ENCODE measurements around the gene SH2D3A. TPM values are rescaled to one million over a fixed set of nuclear protein-coding genes. Genes with fewer than 3 reads are reported as not detected.

SH2D3A gene
- total RNA-seq, 2 donors from 2014 or later, result 34.2 to 44.3 TPM

DNA sequence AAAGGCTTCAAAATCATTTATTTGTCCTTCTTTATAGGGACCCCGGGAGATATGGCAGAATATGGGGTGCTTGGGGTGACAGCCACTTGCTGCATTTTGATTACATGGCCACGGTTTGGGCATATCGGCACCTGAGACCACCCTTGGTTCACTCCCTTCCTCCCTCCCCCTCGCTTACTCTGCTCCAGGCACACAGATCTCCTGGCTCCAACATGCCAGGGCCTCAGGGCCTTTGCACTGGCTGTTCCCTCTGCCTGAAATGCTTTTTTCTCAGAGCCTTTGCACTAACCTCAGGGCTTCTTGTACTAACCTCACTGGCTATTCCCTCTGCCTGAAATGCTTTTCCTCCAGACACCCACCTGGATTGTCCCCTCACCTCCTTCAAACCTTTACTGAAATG, 29.0 kb upstream of the SH2D3A start:
- TF ChIP-seq, protein P1, sequence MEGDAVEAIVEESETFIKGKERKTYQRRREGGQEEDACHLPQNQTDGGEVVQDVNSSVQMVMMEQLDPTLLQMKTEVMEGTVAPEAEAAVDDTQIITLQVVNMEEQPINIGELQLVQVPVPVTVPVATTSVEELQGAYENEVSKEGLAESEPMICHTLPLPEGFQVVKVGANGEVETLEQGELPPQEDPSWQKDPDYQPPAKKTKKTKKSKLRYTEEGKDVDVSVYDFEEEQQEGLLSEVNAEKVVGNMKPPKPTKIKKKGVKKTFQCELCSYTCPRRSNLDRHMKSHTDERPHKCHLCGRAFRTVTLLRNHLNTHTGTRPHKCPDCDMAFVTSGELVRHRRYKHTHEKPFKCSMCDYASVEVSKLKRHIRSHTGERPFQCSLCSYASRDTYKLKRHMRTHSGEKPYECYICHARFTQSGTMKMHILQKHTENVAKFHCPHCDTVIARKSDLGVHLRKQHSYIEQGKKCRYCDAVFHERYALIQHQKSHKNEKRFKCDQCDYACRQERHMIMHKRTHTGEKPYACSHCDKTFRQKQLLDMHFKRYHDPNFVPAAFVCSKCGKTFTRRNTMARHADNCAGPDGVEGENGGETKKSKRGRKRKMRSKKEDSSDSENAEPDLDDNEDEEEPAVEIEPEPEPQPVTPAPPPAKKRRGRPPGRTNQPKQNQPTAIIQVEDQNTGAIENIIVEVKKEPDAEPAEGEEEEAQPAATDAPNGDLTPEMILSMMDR (IDR thresholded peaks at IDR 0.05), result no peak
- H3K4me3 ChIP-seq, result no peak overlapping the region
- H3K9ac ChIP-seq (ENCODE audit: low read depth in 2 of 2, low read length in 2 of 2), result no peak overlapping the region
- no peaks in the 10 kb centered on the region for H3K27me3 ChIP-seq
- no peaks in the 10 kb centered on the region for H3K36me3 ChIP-seq
- DNase-seq, result no peak
- H3K27ac ChIP-seq, result no peak overlapping the region
- intact Hi-C loops (cut with DNase I), result no loop called here
- H3K9me3 ChIP-seq, result no peaks in the 10 kb centered on the region
- no peaks in the 10 kb centered on the region for H3K4me1 ChIP-seq

DNA sequence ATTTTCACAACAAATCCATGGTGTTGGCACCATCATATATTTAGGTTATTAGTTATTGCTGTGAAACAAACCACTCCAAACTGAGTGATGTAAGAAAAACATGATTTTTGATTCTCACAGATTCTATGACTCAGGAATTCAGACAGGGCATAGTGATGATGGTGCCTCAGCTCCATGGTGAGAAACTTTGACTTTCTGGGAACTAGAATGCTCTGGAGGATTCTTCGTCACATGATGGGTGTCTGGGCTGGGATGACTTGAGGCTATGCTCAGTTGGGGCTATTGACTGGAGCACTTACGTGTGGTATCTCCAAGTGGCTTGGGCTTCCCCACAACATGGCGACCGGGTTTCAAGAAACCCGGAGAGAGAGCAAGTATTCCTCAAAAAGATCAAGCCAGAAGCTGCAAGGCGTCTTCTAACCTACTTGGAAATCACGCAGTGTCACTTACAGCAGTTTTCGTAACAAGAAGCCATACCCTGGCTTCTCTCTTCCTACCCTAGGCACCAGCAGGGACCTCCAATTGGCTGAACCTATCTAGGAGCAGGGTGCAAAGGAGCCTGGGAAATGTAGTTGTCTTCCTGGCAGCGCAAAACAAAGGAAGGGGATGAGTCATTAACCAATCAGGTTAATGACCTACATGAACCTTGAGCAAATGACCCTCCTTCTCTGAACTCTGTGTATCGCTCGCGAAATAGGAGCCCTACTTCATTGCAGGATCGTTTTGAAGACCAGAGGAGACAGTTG, 27.6 kb upstream of the SH2D3A start:
- H3K36me3 ChIP-seq, result no peaks in the 10 kb centered on the region
- TF ChIP-seq, protein P1 (IDR thresholded peaks at IDR 0.05), result no peak
- H3K27me3 ChIP-seq, result no peaks in the 10 kb centered on the region
- H3K27ac ChIP-seq, result no peak overlapping the region
- H3K4me1 ChIP-seq, result no peaks in the 10 kb centered on the region
- no peak overlapping the region for H3K4me3 ChIP-seq
- no peaks in the 10 kb centered on the region for H3K9me3 ChIP-seq
- DNase-seq, result no peak
- intact Hi-C loops (cut with DNase I), result no loop called here
- no peak overlapping the region for H3K9ac ChIP-seq (ENCODE audit: low read depth in 2 of 2, low read length in 2 of 2)

DNA sequence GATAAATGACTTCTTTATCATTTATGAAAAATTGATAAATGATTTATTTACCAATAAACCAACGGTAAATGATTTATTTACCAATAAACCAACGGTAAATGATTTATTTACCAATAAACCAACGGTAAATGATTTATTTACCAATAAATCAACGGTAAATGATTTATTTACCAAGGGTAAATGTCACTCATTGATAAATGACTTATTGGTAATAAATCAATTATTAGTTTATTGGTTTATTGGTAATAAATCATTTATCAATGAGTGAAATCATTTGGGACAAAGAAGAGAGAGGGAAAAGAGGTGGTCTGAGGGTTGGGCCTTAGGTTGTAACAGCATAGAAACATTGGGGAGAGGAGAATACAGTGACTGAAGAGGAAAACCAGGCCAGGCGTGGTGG, 26.7 kb upstream of the SH2D3A start:
- TF ChIP-seq, protein P1 (IDR thresholded peaks at IDR 0.05), result no peak
- H3K4me3 ChIP-seq, result no peak overlapping the region
- intact Hi-C loops (cut with DNase I), result no loop called here
- H3K36me3 ChIP-seq, result no peaks in the 10 kb centered on the region
- H3K9ac ChIP-seq (ENCODE audit: low read depth in 2 of 2, low read length in 2 of 2), result no peak overlapping the region
- no peak for DNase-seq
- no peaks in the 10 kb centered on the region for H3K4me1 ChIP-seq
- no peaks in the 10 kb centered on the region for H3K27me3 ChIP-seq
- no peak overlapping the region for H3K27ac ChIP-seq
- H3K9me3 ChIP-seq, result no peaks in the 10 kb centered on the region

DNA sequence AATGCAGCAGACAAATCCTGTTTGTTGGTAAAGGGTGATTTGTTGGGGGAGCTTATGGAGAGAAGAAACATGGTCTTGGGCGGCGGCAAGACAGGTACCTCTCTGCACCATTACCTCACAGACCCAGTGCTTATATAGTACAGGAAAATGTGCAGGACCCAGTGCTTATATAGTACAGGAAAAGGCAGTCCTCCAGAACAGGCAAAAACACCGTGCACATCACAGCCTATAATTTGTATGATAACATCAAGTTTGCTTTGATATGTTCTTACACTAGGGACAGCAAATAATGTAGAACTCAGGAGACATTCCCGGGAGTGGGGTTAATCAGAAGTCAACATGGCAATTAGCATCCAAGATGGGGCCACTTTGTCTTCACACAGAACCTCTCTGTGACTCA, 26.2 kb upstream of the SH2D3A start:
- intact Hi-C loops (cut with DNase I), result no loop called here
- no peaks in the 10 kb centered on the region for H3K9me3 ChIP-seq

DNA sequence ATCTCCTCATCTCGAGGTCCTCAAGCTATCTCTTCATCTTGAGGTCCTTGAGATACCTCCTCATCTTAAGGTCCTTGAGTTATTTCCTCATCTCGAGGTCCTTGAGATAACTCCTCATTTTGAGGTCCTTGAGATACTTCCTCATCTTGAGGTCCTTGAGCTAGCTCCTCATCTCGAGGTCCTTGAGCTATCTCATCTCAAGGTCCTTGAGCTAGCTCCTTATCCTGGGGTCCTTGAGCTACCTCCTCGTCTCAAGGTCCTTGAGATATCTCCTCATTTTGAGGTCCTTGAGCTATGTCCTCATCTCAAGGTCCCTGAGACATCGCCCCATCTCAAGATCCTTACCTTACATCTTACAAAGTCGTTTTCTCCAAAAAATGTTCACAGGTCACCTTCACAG, 24.0 kb upstream of the SH2D3A start:
- no peak for DNase-seq
- intact Hi-C loops (cut with DNase I), result no loop called here
- no peaks in the 10 kb centered on the region for H3K4me1 ChIP-seq
- H3K9me3 ChIP-seq, result no peaks in the 10 kb centered on the region
- TF ChIP-seq, protein P1 (IDR thresholded peaks at IDR 0.05), result no peak
- no peaks in the 10 kb centered on the region for H3K36me3 ChIP-seq
- no peaks in the 10 kb centered on the region for H3K27me3 ChIP-seq
- no peak overlapping the region for H3K27ac ChIP-seq
- H3K4me3 ChIP-seq, result no peak overlapping the region
- H3K9ac ChIP-seq (ENCODE audit: low read depth in 2 of 2, low read length in 2 of 2), result no peak overlapping the region

More for the DNA sequence above, 26.2 kb upstream of the SH2D3A start:
- Histone ChIP-seq H3K27ac (no peak overlapping the region), H3K4me1 (no peaks in the 10 kb centered on the region), H3K4me3 (no peak overlapping the region), H3K9ac (ENCODE audit: low read depth in 2 of 2, low read length in 2 of 2) (no peak overlapping the region), H3K36me3 (no peaks in the 10 kb centered on the region), H3K27me3 (no peaks in the 10 kb centered on the region)
- no peak for DNase-seq
- TF ChIP-seq, protein P1 (IDR thresholded peaks at IDR 0.05), result no peak
